ENCODE results near the gene AVL9.

The AVL9 gene

DNA sequence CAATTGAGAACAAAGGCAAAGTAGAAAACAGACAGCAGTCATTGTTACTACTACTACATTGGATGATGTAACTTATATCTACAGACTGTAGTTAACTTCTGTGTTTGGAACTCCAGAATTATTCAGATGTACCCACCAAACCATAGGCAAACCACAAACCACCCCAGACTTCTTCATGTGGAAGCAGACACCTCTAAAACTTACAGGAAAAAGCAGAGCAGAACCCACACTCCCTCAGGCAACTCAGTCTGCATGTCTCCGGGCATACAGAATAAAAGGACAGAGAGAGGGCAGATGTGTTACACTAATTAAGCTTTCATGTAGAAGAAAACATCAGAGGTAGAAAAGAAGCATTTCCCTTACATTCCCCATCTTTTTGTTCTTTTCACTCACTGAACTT lies 14.1 kb upstream of the AVL9 start:
- Histone ChIP-seq H3K9me2 (replicated peaks; ENCODE audit: control insufficient read depth, low read length) (no peaks in the 10 kb centered on the region), H3K4me2 (ENCODE audit: low read length) (no peak overlapping the region), H3K79me2 (ENCODE audit: control insufficient read depth, low read length) (no peaks in the 10 kb centered on the region), H4K20me1 (ENCODE audit: control insufficient read depth, insufficient read depth, low read depth, low read length) (no peaks in the 10 kb centered on the region), H3K9me3 (ENCODE audit: control insufficient read depth, insufficient read depth, low read length) (no peaks in the 10 kb centered on the region), H3K4me3 (ENCODE audit: low read length) (no peak overlapping the region), H3K4me1 (ENCODE audit: control insufficient read depth, low read length) (no peaks in the 10 kb centered on the region), H3F3A (ENCODE audit: control insufficient read depth, insufficient read depth) (no peaks in the 10 kb centered on the region; the same call in 1 of the 2 replicates), H3K27me3 (ENCODE audit: control insufficient read depth, low read length) (no peaks in the 10 kb centered on the region), H3K27ac (ENCODE audit: low read depth, low read length) (no peak overlapping the region), H3K36me3 (ENCODE audit: control insufficient read depth, low read length) (peaks cover 14% of the 10 kb centered on the region)
- TF ChIP-seq EZH2phosphoT487 (IDR thresholded peaks at IDR 0.05; ENCODE audit: borderline replicate concordance, low read length), result no peak
- TF ChIP-seq, protein P1, sequence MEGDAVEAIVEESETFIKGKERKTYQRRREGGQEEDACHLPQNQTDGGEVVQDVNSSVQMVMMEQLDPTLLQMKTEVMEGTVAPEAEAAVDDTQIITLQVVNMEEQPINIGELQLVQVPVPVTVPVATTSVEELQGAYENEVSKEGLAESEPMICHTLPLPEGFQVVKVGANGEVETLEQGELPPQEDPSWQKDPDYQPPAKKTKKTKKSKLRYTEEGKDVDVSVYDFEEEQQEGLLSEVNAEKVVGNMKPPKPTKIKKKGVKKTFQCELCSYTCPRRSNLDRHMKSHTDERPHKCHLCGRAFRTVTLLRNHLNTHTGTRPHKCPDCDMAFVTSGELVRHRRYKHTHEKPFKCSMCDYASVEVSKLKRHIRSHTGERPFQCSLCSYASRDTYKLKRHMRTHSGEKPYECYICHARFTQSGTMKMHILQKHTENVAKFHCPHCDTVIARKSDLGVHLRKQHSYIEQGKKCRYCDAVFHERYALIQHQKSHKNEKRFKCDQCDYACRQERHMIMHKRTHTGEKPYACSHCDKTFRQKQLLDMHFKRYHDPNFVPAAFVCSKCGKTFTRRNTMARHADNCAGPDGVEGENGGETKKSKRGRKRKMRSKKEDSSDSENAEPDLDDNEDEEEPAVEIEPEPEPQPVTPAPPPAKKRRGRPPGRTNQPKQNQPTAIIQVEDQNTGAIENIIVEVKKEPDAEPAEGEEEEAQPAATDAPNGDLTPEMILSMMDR (IDR thresholded peaks at IDR 0.05; ENCODE audit: low read depth, low read length, poor library complexity, severe bottlenecking), result no peak

DNA sequence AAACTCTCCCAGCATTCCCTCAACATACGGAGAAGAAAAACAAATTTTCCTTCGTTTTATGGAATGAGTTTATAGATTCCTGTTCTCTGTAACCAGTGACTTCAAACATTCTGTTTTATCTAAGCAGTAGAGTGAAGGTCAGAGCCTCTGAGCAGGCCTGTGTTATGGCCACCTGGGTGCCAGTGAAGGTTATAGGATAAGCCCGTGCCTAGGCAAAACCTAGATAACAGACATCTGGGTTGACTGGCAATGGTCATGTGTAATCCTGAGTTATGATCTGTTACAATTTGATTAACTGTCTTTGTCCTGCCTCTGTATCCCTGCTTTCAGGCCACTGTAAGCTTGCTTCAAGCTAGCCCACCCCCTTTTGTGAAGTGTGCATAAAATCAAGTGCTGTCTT lies 13.4 kb upstream of the AVL9 start:
- Histone ChIP-seq H3K4me3 (ENCODE audit: low read length) (no peak overlapping the region), H3K9me3 (ENCODE audit: control insufficient read depth, insufficient read depth, low read length) (no peaks in the 10 kb centered on the region), H3F3A (ENCODE audit: control insufficient read depth, insufficient read depth) (no peaks in the 10 kb centered on the region; the same call in 1 of the 2 replicates), H3K36me3 (ENCODE audit: control insufficient read depth, low read length) (peaks cover 22% of the 10 kb centered on the region), H3K4me2 (ENCODE audit: low read length) (no peak overlapping the region), H4K20me1 (ENCODE audit: control insufficient read depth, insufficient read depth, low read depth, low read length) (no peaks in the 10 kb centered on the region), H3K27me3 (ENCODE audit: control insufficient read depth, low read length) (no peaks in the 10 kb centered on the region), H3K79me2 (ENCODE audit: control insufficient read depth, low read length) (no peaks in the 10 kb centered on the region), H3K27ac (ENCODE audit: low read depth, low read length) (no peak overlapping the region), H3K9me2 (replicated peaks; ENCODE audit: control insufficient read depth, low read length) (no peaks in the 10 kb centered on the region), H3K4me1 (ENCODE audit: control insufficient read depth, low read length) (no peaks in the 10 kb centered on the region)
- TF ChIP-seq, protein P1 (IDR thresholded peaks at IDR 0.05; ENCODE audit: low read depth, low read length, poor library complexity, severe bottlenecking), result no peak
- TF ChIP-seq EZH2phosphoT487 (IDR thresholded peaks at IDR 0.05; ENCODE audit: borderline replicate concordance, low read length), result no peak

DNA sequence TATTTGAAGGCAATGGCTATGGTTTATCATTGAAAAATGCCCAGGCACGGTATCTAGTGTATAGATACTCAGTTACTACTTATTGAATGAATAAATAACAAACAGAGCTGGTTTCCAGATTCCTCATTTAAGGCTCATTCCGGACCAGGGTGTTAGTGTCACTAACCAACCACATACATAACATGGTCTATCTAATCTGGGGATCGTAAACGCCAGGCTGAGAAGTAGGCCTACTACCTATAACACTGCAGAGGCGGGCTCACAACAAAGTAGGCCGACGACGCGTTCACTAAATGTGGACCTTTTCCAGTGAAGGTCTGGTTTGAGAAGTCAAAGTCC lies 5.5 kb upstream of the AVL9 start:
- Histone ChIP-seq H3K27me3 (ENCODE audit: control insufficient read depth, low read length) (no peaks in the 10 kb centered on the region), H3F3A (ENCODE audit: control insufficient read depth, insufficient read depth) (peaks cover 17% of the 10 kb centered on the region), H4K20me1 (ENCODE audit: control insufficient read depth, insufficient read depth, low read depth, low read length) (no peaks in the 10 kb centered on the region), H3K27ac (ENCODE audit: low read depth, low read length) (peak overlapping the region; percentile 70), H3K4me2 (ENCODE audit: low read length) (peak overlapping the region; percentile 87), H3K36me3 (ENCODE audit: control insufficient read depth, low read length) (peaks cover 54% of the 10 kb centered on the region), H3K9me3 (ENCODE audit: control insufficient read depth, insufficient read depth, low read length) (no peaks in the 10 kb centered on the region), H3K79me2 (ENCODE audit: control insufficient read depth, low read length) (peaks cover 32% of the 10 kb centered on the region), H3K4me1 (ENCODE audit: control insufficient read depth, low read length) (peaks cover 30% of the 10 kb centered on the region), H3K4me3 (ENCODE audit: low read length) (peak overlapping the region; percentile 93), H3K9me2 (replicated peaks; ENCODE audit: control insufficient read depth, low read length) (no peaks in the 10 kb centered on the region)
- TF ChIP-seq, protein P1 (IDR thresholded peaks at IDR 0.05; ENCODE audit: low read depth, low read length, poor library complexity, severe bottlenecking), result no peak
- TF ChIP-seq EZH2phosphoT487 (IDR thresholded peaks at IDR 0.05; ENCODE audit: borderline replicate concordance, low read length), result no peak

All from DOHH2 (cell line).